Caco-2 (cell line): ENCODE measurements around the gene ZFAND2B. TPM values are rescaled to one million over a fixed set of nuclear protein-coding genes. Genes with fewer than 3 reads are reported as not detected.

ENCODE experiments used
- BruUV-seq: library from RNA; stranded (reverse); fragments of 400-500 nt; replicated peaks from 2 replicates; lab custom pipeline; 2021; lab: Mats Ljungman, UMichigan
- CTCF ChIA-PET: fragments of 300-600 bp; sonication (Branson Sonifier 250); formaldehyde crosslinking; loops from one replicate; lab custom pipeline; 2022; ENCODE audit warnings: antibody characterized with exemption; lab: Charles Lee
- POLR2A ChIA-PET: fragments of 300-600 bp; sonication (Branson Sonifier 250); formaldehyde crosslinking; loops from one replicate; lab custom pipeline; 2022; ENCODE audit warnings: antibody characterized with exemption; lab: Charles Lee
- DNase-seq, 2 experiments: peaks; one replicate each; pipeline versions ENCODE4 v3.0.0 to v3.0.0-alpha.2; 2020 to 2022
- H3K27me3 ChIP-seq: replicated peaks from 2 replicates; pipeline ENCODE4 v1.6.0; 2011; ENCODE audit warnings: low read length; ENCODE audit not compliant: control insufficient read depth, insufficient read depth
- H3K36me3 ChIP-seq: 2 replicates; pipeline ENCODE4 v1.5.1; 2011; ENCODE audit warnings: low read length; ENCODE audit not compliant: control insufficient read depth, insufficient read depth
- H3K4me1 ChIP-seq: fragments of 250-450 bp; sonication (Bioruptor Pico); 2 replicates; pipeline ENCODE4 v1.5.1; 2020; ENCODE audit warnings: mild to moderate bottlenecking
- H3K4me3 ChIP-seq: 2 replicates; pipeline ENCODE4 v1.5.1; 2011; ENCODE audit warnings: low read depth, mild to moderate bottlenecking, control low read depth, low read length
- H3K9me3 ChIP-seq: fragments of 250-450 bp; sonication (Bioruptor Pico); 2 replicates; pipeline ENCODE4 v1.5.1; 2020; ENCODE audit warnings: mild to moderate bottlenecking, moderate library complexity
- H3K27ac Mint-ChIP-seq: one replicate; pipeline ENCODE4 v1.8.0; 2022; ENCODE audit warnings: mixed read lengths; ENCODE audit not compliant: unreplicated experiment
- H3K27me3 Mint-ChIP-seq: one replicate; pipeline ENCODE4 v1.8.0; 2022; ENCODE audit warnings: mixed read lengths; ENCODE audit not compliant: insufficient read depth, unreplicated experiment
- H3K36me3 Mint-ChIP-seq: one replicate; pipeline ENCODE4 v1.8.0; 2022; ENCODE audit warnings: mild to moderate bottlenecking, mixed read lengths; ENCODE audit not compliant: insufficient read depth, unreplicated experiment
- H3K4me1 Mint-ChIP-seq: one replicate; pipeline ENCODE4 v1.8.0; 2022; ENCODE audit warnings: low read depth, mixed read lengths; ENCODE audit not compliant: unreplicated experiment
- H3K4me3 Mint-ChIP-seq: one replicate; pipeline ENCODE4 v1.8.0; 2022; ENCODE audit warnings: mild to moderate bottlenecking, moderate library complexity, mixed read lengths; ENCODE audit not compliant: unreplicated experiment
- H3K9me3 Mint-ChIP-seq: one replicate; pipeline ENCODE4 v1.8.0; 2022; ENCODE audit warnings: mixed read lengths; ENCODE audit not compliant: unreplicated experiment
- CTCF ChIP-seq, 2 experiments: fragments of 200-600 bp in 1 of 2; IDR thresholded peaks; 1 replicate in 1 of 2; 2 replicates in 1 of 2; pipeline versions ENCODE4 v1.5.1 to v1.8.0; 2011 to 2022; ENCODE audit warnings: antibody characterized with exemption in 1 of 2, control low read depth in 1 of 2, inconsistent platforms in 1 of 2, low read depth in 1 of 2, low read length in 1 of 2, mild to moderate bottlenecking in 1 of 2, moderate library complexity in 1 of 2; ENCODE audit not compliant: insufficient read depth in 1 of 2, severe bottlenecking in 1 of 2, unreplicated experiment in 1 of 2
- intact Hi-C: fragments of 100-400 bp; cut with micrococcal nuclease; formaldehyde crosslinking; loops from one replicate; pipeline ENCODE4 v1.10.0; 2022; ENCODE audit not compliant: unreplicated experiment
- total RNA-seq: library from RNA; stranded (reverse); gene quantifications from 2 replicates; pipeline ENCODE4 v1.2.3, GENCODE V29; 2022

Gene ZFAND2B
- total RNA-seq, 1 experiment from 2014 or later: 41.8 TPM

GRCh38 chr2:219247678-219248642, 41.4 kb downstream of the ZFAND2B start:
- peaks cover 30% of the 10 kb centered on the region for H3K4me1 Mint-ChIP-seq
- Histone ChIP-seq H3K36me3 (no peaks in the 10 kb centered on the region; the same call in 1 of the 2 replicates), H3K27me3 (no peaks in the 10 kb centered on the region), H3K9me3 (no peaks in the 10 kb centered on the region), H3K4me1 (peaks cover 36% of the 10 kb centered on the region), H3K4me3 (no peak overlapping the region)
- ChIA-PET POLR2A (interaction anchor here (0.6 to 1.5 kb wide), 4 partner anchors 23 to 140 kb away, joined by 3 to 7 read pairs (median 4); partner anchors contain the start of genes CNPPD1, DNAJB2 and DNPEP), CTCF (interaction anchor here (1.6 to 2.6 kb wide), 3 partner anchors 30 to 47 kb away, joined by 6 to 25 read pairs (median 25); partner anchors contain the start of gene DNAJB2)
- no peak for TF ChIP-seq CTCF (IDR thresholded peaks at IDR 0.05; ENCODE audit: insufficient read depth in 1 of 2, low read depth in 1 of 2, low read length in 1 of 2, severe bottlenecking in 1 of 2, unreplicated experiment in 1 of 2)
- peak overlapping the region; percentile 55 for H3K27ac Mint-ChIP-seq
- DNase-seq: peak in 1 of 2 experiments; percentile 31
- H3K27me3 Mint-ChIP-seq: no peaks in the 10 kb centered on the region
- H3K4me3 Mint-ChIP-seq: peak overlapping the region; percentile 20
- BruUV-seq: no TSS peak
- intact Hi-C loops: loop anchor here (2.0 kb wide), 1 partner anchor 47 kb away; no protein-coding TSS in a partner anchor
- H3K9me3 Mint-ChIP-seq: no peaks in the 10 kb centered on the region
- peaks cover 18% of the 10 kb centered on the region for H3K36me3 Mint-ChIP-seq

GRCh38 chr2:219248845-219249202, 42.2 kb downstream of the ZFAND2B start:
- no peak for DNase-seq
- H3K4me3 ChIP-seq: no peak overlapping the region
- H3K4me1 Mint-ChIP-seq: peaks cover 30% of the 10 kb centered on the region
- no peaks in the 10 kb centered on the region for H3K9me3 ChIP-seq
- intact Hi-C loops: loop anchor here (1.0 to 2.0 kb wide), 5 partner anchors 20 to 89 kb away; partner anchors contain the start of genes ABCB6, ANKZF1, ATG9A and DNAJB2
- no peaks in the 10 kb centered on the region for H3K9me3 Mint-ChIP-seq
- H3K36me3 Mint-ChIP-seq: peaks cover 18% of the 10 kb centered on the region
- ChIA-PET POLR2A (interaction anchor here (0.6 to 1.5 kb wide), 10 partner anchors 18 to 250 kb away, joined by 3 to 12 read pairs (median 6); partner anchors contain the start of genes ABCB6, CNPPD1, DNAJB2 and DNPEP), CTCF (interaction anchor here (0.6 to 2.6 kb wide), 11 partner anchors 9 to 258 kb away, joined by 3 to 25 read pairs (median 4); partner anchors contain the start of gene DNAJB2)
- peak overlapping the region; percentile 20 for H3K4me3 Mint-ChIP-seq
- peaks cover 39% of the 10 kb centered on the region for H3K4me1 ChIP-seq
- no peaks in the 10 kb centered on the region for H3K27me3 ChIP-seq
- H3K36me3 ChIP-seq: no peaks in the 10 kb centered on the region; the same call in 1 of the 2 replicates
- no peak for TF ChIP-seq CTCF (IDR thresholded peaks at IDR 0.05; ENCODE audit: insufficient read depth in 1 of 2, low read depth in 1 of 2, low read length in 1 of 2, severe bottlenecking in 1 of 2, unreplicated experiment in 1 of 2)
- peak overlapping the region; percentile 55 for H3K27ac Mint-ChIP-seq
- no TSS peak for BruUV-seq
- H3K27me3 Mint-ChIP-seq: no peaks in the 10 kb centered on the region
